ENCODE measurements around the gene KIF9. TPM values are rescaled to one million over a fixed set of nuclear protein-coding genes. Genes with fewer than 3 reads are reported as not detected.

The KIF9 gene
- total RNA-seq, 2 donors from 2014 or later = 5.3 to 13.4 TPM

GRCh38 chr3:47288966-47289910 lies 6.6 kb upstream of the KIF9 start:
- H3K27me3 ChIP-seq = no peaks in the 10 kb centered on the region
- no peak overlapping the region for H3K9ac ChIP-seq (ENCODE audit: low read depth in 2 of 2, low read length in 2 of 2)
- no peak for TF ChIP-seq CTCF (IDR thresholded peaks at IDR 0.05)
- no peak overlapping the region for H3K27ac ChIP-seq
- no peaks in the 10 kb centered on the region for H3K4me1 ChIP-seq
- no peaks in the 10 kb centered on the region for H3K9me3 ChIP-seq
- intact Hi-C loops (cut with DNase I) = no loop called here
- no peak overlapping the region for H3K4me3 ChIP-seq
- no peaks in the 10 kb centered on the region for H3K36me3 ChIP-seq
- no peak for DNase-seq

GRCh38 chr3:47283591-47284364 lies 1.2 kb upstream of the KIF9 start:
- DNase-seq = no peak
- Histone ChIP-seq H3K9me3 (no peaks in the 10 kb centered on the region), H3K4me3 (peak overlapping the region; percentile 93), H3K4me1 (peaks cover 4% of the 10 kb centered on the region), H3K27me3 (no peaks in the 10 kb centered on the region), H3K36me3 (no peaks in the 10 kb centered on the region), H3K27ac (peak overlapping the region; percentile 90), H3K9ac (ENCODE audit: low read depth in 2 of 2, low read length in 2 of 2) (peak overlapping the region; percentile 80 to 97)
- intact Hi-C loops (cut with DNase I) = no loop called here
- no peak for TF ChIP-seq CTCF (IDR thresholded peaks at IDR 0.05)

- peak; percentile 39 for DNase-seq
- H3K9ac ChIP-seq (ENCODE audit: low read depth in 2 of 2, low read length in 2 of 2) = peak overlapping the region; percentile 80 to 97
- H3K27ac ChIP-seq = peak overlapping the region; percentile 90
- H3K4me1 ChIP-seq = peaks cover 4% of the 10 kb centered on the region
- H3K4me3 ChIP-seq = peak overlapping the region; percentile 93
- H3K27me3 ChIP-seq = no peaks in the 10 kb centered on the region
- H3K9me3 ChIP-seq = no peaks in the 10 kb centered on the region
- TF ChIP-seq CTCF (IDR thresholded peaks at IDR 0.05) = no peak
- no peaks in the 10 kb centered on the region for H3K36me3 ChIP-seq
- intact Hi-C loops (cut with DNase I) = no loop called here
Measured at GRCh38 chr3:47283193-47283537, 566 bp upstream of the KIF9 start.

GRCh38 chr3:47280519-47280918 lies 2.1 kb downstream of the KIF9 start:
- H3K27me3 ChIP-seq = no peaks in the 10 kb centered on the region
- TF ChIP-seq CTCF (IDR thresholded peaks at IDR 0.05) = no peak
- peaks cover 4% of the 10 kb centered on the region for H3K4me1 ChIP-seq
- DNase-seq = no peak
- H3K27ac ChIP-seq = no peak overlapping the region
- H3K9me3 ChIP-seq = no peaks in the 10 kb centered on the region
- no peak overlapping the region for H3K4me3 ChIP-seq
- no peak overlapping the region for H3K9ac ChIP-seq (ENCODE audit: low read depth in 2 of 2, low read length in 2 of 2)
- intact Hi-C loops (cut with DNase I) = no loop called here
- no peaks in the 10 kb centered on the region for H3K36me3 ChIP-seq

GRCh38 chr3:47276558-47276957 lies 6.0 kb downstream of the KIF9 start:
- intact Hi-C loops (cut with DNase I) = no loop called here
- TF ChIP-seq CTCF (IDR thresholded peaks at IDR 0.05) = no peak
- H3K36me3 ChIP-seq = no peaks in the 10 kb centered on the region
- no peaks in the 10 kb centered on the region for H3K9me3 ChIP-seq
- DNase-seq = no peak
- H3K9ac ChIP-seq (ENCODE audit: low read depth in 2 of 2, low read length in 2 of 2) = no peak overlapping the region
- H3K4me1 ChIP-seq = no peaks in the 10 kb centered on the region
- no peak overlapping the region for H3K4me3 ChIP-seq
- H3K27me3 ChIP-seq = no peaks in the 10 kb centered on the region
- no peak overlapping the region for H3K27ac ChIP-seq

Data from colonic mucosa (tissue), 4 donors.